ENCODE data around the gene MSRB3.

GRCh38 chr12:65367396-65367795, 88.9 kb downstream of the MSRB3 start:
- no peak for TF ChIP-seq CTCF (conservative IDR thresholded peaks at IDR 0.05; ENCODE audit: low read depth, low read length)
- no peak for TF ChIP-seq EZH2 (IDR thresholded peaks at IDR 0.05; ENCODE audit: low read length, unreplicated experiment)

Data from PC-3 (cell line).